ENCODE data around the gene PARD3B.

DNA sequence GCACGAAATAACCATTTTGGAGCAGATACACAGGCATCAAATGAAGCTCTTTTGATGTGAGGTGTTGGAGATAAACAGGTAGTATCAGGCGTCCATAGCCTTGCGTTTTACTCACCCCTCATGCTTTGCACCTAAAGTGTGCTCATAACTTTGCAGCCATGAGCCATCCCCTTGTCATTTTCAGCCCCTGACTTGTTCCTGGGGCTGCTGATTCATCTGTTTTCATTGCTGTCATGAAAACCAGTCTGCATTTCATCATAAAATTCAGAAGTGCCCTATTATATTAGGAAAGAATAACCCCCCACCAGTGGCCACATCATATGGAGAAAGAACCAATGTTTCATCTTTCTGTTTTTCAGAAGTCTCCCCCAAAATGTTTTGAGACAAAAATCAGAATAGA lies 807.3 kb downstream of the PARD3B start:
- TF ChIP-seq, protein P1, sequence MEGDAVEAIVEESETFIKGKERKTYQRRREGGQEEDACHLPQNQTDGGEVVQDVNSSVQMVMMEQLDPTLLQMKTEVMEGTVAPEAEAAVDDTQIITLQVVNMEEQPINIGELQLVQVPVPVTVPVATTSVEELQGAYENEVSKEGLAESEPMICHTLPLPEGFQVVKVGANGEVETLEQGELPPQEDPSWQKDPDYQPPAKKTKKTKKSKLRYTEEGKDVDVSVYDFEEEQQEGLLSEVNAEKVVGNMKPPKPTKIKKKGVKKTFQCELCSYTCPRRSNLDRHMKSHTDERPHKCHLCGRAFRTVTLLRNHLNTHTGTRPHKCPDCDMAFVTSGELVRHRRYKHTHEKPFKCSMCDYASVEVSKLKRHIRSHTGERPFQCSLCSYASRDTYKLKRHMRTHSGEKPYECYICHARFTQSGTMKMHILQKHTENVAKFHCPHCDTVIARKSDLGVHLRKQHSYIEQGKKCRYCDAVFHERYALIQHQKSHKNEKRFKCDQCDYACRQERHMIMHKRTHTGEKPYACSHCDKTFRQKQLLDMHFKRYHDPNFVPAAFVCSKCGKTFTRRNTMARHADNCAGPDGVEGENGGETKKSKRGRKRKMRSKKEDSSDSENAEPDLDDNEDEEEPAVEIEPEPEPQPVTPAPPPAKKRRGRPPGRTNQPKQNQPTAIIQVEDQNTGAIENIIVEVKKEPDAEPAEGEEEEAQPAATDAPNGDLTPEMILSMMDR (IDR thresholded peaks at IDR 0.05; ENCODE audit: low read depth, low read length, poor library complexity, severe bottlenecking): no peak
- TF ChIP-seq EZH2phosphoT487 (IDR thresholded peaks at IDR 0.05; ENCODE audit: borderline replicate concordance, low read length): no peak
